ENCODE measurements around the gene PHF11. TPM values are rescaled to one million over a fixed set of nuclear protein-coding genes. Genes with fewer than 3 reads are reported as not detected.

PHF11 gene
- total RNA-seq, 1 donor from 2014 or later = 122 TPM

DNA sequence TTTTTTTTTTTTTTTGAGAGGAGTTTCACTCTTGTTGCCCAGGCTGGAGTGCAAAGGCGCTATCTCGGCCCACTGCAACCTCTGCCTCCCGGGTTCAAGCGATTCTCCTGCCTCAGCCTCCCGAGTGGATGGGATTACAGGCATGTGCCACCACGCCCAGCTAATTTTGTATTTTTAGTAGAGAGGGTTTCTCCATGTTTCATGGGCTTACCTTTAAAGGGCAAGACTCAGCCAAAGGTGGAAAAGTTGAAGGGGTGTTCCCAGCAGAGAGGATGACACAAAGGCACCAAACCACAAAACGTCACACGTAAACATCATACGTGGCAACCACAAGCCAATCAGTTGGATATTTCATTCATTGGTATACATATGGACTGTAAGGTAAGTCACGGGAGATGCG lies 1.1 kb downstream of the PHF11 start:
- intact Hi-C loops (cut with micrococcal nuclease) = loop anchor here (2.0 to 5.0 kb wide), 8 partner anchors 186 to 1954 kb away; partner anchors contain the start of genes CYSLTR2, NUDT15 and SPRYD7

DNA sequence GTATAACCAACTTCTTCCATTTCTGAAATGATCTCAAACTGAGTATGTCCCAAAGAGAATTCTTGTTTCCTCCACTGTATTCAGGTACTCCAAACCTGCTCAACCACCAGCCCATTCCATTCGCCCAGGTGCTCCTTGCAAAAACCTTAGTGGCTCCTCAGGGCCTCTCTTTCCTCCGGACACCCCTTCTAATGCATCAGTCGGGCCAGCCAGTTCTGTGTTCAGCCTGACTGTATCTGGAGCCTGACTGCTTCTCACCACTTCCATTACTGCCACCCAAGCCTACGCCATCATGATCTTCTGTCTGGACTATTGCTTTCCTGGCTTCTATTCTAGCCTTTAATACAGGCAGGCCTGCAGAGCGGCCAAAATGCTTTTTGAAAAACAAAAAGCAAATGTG lies 1.5 kb downstream of the PHF11 start:
- intact Hi-C loops (cut with micrococcal nuclease) = loop anchor here (2.0 to 5.0 kb wide), 8 partner anchors 186 to 1954 kb away; partner anchors contain the start of genes CYSLTR2, NUDT15 and SPRYD7

DNA sequence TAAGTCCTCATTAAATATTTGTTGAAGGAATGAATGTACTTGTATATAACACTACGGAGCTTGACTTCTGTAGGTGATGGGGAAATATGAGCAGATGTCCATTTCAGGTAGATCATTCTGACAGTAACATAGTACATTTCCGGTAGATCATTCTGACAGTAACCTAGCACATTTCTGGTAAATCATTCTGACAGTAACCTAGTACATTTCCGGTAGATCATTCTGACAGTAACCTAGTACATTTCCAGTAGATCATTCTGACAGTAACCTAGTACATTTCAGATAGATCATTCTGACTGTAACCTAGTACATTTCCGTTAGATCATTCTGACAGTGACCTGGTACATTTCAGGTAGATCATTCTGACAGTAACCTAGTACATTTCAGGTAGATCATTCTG lies 2.5 kb downstream of the PHF11 start:
- intact Hi-C loops (cut with micrococcal nuclease) = loop anchor here (5.0 kb wide), 5 partner anchors 386 to 1461 kb away; partner anchors contain the start of genes CYSLTR2, NUDT15 and SPRYD7

DNA sequence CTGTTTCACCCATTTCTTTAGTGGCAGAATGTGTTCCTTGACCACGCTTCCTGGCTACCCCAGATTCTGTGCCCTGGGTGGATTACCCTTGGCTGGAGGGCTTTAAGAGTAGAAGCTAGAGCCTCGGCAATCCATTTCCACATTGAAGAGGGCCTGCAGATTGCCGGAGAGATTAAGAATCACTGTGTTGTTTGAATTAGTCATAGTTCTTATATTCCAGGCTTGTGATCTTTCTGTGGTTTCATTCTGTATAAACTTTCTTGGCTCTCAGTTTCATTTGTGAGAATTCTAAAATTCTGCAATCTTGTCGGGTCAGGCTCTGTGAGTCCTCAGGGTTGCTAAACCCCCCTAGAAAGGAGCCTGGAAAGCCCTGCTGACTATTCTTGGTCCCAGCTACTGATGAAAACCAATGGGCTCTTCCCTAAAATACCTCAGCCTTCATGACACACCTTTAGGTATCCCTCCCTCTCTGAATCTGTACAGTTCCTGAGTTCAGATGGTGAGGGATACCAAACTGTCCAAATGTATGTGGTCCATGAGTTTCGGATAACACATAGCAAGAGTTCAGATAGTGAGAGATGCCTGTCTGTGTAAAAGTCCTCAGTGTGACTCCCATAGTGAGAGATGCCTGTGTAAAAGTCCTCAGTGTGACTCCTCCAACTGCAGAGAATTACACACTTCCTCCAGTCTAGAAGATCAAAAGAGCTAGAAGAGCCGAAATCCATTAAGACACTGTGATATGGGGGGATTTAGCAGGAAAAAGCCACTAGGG lies 4.3 kb downstream of the PHF11 start:
- intact Hi-C loops (cut with micrococcal nuclease) = loop anchor here (5.0 kb wide), 5 partner anchors 388 to 1463 kb away; partner anchors contain the start of genes CYSLTR2, NUDT15 and SPRYD7

DNA sequence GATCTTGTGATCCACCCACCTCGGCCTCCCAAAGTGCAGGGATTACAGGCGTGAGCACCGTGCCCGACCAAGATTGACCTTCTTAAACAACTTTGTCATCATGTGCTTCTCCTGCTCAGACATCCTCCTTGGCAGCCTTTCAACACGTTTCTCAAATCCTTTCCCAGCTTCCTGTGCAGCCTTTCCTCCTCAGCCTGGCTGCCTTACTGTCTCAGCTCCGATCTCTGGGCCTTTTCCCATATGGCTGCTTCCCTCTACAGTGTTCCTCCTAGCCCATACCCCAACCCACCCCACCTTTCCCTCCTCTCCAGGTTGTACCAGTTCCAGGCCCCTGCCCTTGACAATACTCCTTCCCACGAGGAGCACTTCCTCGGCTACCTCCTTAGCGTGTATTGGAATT lies 7.2 kb downstream of the PHF11 start:
- intact Hi-C loops (cut with micrococcal nuclease) = no loop called here

DNA sequence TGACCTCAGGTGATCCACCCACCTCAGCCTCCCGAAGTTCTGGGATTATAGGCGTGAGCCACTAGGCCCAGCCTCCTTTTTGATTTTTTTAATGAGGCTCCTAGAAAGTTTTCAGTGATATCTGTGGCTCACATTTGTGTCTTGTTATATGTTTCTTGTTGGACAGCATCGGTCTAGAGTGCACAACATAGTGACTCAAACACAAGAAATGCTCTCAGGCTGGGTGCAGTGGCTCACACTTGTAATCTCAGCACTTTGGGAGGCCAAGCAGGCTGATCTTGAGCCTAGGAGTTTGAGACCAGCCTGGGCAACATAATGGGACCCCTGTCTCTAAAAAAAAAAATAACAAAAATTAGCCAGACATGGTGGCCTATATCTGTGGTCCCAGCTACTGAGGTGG lies 8.2 kb downstream of the PHF11 start:
- intact Hi-C loops (cut with micrococcal nuclease) = no loop called here

DNA sequence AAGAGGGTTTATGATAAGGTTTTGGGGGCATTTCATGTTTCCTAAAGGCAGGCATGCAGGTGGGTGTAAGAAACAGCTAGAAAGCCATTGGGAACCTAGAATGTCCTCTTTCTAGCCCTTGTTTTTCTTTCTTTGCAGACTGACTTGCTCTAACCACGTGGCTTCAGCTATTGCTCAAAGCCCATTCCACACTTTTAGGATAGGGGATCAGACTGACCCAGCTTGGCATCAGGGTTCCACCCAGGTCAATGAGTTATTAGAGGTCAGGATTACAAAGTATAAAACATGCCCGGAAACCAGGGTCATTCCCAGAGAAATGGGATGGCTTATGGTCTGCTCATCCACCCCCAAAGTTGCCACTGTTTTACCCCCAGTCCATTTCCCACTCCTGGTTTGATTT lies 16.8 kb downstream of the PHF11 start:
- intact Hi-C loops (cut with micrococcal nuclease) = no loop called here

DNA sequence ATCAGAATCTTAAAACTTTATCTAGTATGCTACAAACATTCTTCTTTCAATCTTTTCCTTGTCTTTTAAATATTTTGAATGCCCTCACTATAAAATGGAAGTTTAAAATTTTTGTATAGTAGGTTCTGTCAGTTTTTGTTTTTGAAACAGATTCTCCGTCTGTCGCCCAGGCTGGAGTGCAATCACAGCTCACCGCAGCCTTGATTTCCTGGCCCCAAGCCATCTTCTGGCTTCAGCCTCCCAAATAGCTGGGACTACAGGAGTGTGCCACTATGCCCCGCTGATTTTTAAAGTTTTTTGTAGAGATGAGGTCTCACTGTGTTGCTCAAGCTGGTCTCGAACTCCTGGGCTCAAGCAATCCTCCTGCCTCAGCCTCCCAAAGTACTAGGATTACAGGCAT lies 20.7 kb downstream of the PHF11 start:
- intact Hi-C loops (cut with micrococcal nuclease) = no loop called here

DNA sequence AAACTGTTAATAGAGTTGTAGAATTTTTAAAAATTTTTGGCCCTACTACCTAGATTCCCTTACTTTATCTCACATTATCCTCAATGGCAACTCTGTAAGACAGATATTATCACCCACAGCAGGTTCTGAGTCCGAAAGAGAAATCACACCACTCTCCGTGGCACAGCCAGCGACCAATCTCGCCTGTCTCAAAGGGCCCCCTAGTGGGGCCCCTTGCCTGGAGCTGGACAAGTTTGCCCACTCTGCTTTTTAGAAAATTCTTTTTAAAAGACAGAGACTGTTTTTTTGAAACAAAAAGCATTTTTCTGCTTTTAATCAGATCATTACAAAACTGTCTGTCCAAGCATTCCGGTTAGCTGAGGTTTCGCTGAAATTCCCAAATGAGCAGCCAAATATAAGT lies 21.7 kb downstream of the PHF11 start:
- intact Hi-C loops (cut with micrococcal nuclease) = no loop called here

DNA sequence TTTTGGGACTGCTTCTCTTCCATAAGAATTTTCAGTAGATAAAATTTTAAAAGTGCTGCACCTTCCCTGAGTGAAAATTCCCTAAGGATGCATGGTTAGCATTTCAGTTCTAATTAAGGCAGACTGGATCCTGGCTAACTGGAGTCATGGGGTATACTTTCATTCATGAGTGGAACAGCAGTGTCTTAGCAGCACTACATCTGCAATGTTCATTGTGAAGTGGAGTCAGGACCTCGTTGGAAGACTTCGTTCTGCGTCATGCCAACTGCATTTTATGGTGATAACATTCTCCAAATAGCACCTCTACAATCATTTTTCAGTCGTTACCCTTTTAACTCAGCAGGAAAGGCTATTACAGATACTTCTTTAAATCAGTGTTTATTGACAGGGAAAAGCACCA lies 25.5 kb downstream of the PHF11 start:
- intact Hi-C loops (cut with micrococcal nuclease) = no loop called here

DNA sequence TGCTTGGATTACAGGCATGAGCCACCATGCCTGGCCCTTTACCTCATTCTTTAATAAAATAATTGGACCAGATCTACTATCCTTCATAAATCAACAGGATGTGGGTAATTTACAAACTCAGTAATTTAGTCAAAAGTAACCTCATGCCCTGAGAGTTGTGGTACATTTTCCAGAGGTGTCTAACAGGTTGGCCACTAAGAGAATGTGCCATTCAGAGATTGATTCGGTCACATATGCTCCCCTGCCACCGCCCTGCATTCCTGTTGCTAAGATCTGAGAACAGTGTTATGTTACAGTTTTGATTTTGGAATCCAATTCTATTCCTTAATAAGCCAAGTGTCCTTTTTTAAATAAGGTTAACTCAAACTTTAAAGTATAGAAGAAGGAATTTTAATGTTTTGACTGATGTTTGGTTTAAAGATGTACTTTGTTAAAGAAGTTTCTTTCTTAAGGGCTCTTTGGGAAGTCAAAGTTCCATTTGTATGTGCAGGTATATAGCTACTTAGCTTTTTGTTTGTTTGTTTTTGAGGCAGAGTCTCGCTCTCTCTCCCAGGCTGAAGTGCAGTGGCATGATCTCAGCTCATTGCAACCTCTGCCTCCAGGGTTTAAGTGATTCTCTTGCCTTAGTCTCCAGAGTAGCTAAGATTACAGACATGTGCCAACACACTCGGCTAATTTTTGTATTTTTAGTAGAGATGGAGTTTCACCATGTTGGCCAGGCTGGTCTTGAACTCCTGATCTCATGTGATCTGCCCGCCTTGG lies 29.2 kb downstream of the PHF11 start:
- intact Hi-C loops (cut with micrococcal nuclease) = no loop called here

DNA sequence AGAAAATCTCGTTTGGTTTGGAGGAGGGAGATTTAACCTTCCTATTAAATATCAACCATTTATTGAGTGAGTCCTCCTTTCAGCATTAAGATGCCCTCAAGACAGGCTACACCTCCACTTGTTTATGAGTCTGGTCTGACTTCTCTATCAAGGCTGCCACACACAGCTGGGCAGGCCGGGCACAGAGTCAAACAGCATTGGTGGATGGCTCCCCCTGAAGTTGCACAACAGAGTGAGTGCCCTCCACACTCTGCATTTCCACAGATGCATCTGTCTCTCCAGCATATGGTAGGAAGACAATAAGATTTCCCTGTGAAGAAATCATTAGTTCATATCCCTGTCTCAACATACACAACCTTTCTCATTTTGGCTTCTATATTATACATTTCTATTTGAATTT lies 31.4 kb downstream of the PHF11 start:
- intact Hi-C loops (cut with micrococcal nuclease) = loop anchor here (2.0 kb wide), 1 partner anchor 14 kb away; no protein-coding TSS in a partner anchor

DNA sequence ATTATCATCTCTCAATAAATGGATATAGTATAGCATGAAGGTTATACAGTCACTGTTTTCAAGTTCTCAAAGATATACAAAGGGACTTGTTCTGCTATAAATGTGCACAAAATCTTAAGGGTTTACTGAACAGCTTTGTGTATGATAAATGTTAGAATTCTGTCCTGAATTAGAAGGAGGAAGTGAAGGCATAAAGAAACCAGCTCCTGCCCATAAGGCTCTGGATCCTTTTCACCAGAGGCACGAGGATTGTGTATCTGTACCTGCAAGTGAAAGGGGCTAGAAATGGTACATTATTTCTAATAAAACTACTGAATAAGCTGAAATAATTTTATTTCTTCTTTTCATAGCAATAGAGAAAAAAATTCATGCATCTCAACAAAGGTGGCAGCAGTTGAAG lies 32.4 kb downstream of the PHF11 start:
- intact Hi-C loops (cut with micrococcal nuclease) = no loop called here

DNA sequence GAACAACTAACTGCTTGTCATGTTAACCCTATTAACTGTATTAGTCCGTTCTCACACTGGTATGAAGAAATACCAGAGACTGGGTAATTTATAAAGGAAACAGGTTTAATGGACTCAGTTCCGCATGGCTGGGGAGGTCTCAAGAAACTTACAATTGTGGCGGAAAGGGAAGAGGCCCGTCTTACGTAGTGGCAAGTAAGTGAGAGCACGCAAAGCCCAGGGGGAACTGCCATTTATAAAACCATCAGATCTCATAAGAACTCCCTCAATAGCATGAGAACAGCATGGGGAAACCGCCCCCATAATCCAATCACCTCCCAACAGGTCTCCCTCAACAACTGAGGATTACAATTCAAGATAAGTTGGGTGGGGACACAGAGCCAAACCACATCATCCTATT lies 34.7 kb downstream of the PHF11 start:
- intact Hi-C loops (cut with micrococcal nuclease) = no loop called here

DNA sequence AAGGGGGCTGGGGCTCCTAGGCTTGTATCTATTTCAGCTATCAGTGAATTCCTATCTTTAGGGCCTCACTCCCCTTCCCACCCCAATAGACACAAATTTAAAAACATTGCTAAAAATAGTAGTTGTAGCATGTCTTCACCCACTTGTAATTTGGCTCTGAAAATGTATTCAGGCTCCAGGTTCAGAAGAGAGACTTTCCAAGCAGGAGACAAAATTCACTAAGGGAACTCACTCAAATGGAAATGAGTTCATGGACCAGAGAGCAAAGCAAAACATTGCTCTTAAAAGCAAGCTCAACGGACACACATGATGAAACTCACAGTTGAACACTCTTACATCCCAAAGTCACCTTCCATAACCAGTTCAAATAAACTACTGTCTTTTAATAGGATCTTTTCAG lies 36.8 kb downstream of the PHF11 start:
- intact Hi-C loops (cut with micrococcal nuclease) = no loop called here

DNA sequence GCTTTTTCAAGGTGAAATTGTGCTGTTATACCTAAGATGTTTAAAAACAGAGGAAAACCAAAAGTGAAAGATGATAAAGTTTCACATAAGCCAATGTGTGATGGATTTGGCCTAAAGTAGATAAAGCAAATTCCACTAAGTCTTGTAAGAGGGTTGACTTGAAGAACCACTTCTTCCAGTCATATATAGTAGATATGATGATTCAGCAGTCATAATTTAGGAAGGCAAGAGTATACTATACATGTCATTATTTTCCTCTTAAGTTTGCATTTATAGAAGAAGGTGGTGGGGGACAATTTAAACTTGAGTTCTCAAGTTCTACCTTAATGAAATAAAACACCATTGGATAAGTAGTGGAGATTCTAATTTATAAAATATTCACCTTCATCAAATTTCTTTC lies 37.3 kb downstream of the PHF11 start:
- intact Hi-C loops (cut with micrococcal nuclease) = loop anchor here (1.0 kb wide), 1 partner anchor 8 kb away; no protein-coding TSS in a partner anchor

DNA sequence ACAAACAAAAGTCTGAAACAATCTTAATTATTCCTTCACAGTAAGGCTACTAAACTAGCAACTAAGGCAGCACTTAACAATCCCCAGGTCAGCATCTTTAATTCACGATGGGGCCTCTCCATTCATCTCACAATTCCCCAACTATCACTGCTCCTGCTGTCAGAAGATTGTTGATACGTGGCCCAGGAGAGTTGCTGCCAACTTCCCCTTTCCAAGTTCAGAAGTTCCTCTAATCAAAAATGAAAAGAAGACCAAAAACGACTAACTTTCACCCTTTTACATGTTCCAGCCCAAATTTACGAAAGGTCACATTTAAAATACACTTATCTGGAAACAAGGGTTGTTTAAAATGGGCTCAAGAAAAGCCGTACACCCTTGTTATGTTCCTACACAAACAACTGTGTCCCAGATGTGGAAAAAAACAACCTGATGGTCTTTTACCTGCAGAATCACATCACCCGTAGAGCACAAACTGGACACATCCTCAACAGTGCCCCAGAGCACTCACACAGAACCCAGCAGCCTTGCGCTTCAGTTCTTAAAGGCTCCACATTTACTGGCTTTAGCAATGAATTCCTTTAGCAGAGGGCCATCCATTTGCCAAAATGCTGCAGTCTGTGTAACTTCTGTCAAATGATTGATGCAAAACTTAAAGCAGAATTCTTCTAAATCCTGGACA lies 38.0 kb downstream of the PHF11 start:
- intact Hi-C loops (cut with micrococcal nuclease) = loop anchor here (1.0 kb wide), 1 partner anchor 8 kb away; no protein-coding TSS in a partner anchor

DNA sequence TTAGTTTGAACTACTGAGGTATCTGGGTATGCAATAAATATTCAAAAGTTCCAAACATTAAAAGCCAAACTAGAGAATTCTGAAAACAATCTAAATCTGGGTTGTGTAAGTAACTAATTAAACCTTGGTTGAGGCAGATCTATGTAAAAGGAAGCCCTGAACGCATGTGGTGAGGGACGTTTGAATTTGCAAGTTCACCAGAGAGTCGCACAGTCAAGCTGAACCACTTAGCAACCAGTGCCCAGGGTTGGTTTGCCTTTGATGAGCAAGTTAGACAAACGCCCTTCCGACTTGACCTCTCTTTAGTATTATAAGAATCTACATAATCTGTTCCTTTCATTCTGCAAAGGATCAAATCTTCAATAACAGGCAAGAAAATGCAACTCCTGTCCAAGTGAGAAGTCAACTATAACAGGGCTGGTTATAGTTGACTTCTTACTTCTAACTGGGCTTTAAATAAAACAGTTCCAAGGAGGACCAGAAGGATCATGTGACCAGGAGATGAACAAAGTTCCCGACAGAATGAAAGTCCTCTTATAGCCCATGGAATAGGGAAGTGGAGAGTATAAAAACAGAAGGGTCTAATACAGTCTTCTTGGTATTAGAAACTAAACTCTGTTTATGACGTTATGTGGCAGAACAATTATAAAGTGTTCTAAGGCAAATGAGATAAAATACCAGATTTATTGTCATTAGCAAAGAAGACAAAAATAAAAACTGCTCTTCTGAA lies 40.6 kb downstream of the PHF11 start:
- intact Hi-C loops (cut with micrococcal nuclease) = no loop called here

DNA sequence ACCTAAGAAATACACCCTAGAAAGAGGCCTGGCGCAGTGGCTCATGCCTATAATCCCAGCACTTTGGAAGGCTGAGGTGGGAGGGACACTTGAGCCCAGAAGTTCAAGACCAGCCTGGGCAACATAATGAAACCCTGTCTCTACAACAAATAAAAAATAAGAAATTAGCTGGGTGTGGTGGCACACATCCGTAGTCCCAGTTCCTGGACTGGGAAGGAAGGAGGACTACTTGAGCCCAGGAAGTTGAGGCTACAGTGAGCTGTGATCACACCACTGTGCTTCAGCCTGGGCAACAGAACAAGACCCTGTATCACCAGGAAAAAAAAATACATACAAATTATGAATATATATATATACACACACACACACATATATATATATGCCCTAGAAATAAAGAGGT lies 42.7 kb downstream of the PHF11 start:
- intact Hi-C loops (cut with micrococcal nuclease) = no loop called here

DNA sequence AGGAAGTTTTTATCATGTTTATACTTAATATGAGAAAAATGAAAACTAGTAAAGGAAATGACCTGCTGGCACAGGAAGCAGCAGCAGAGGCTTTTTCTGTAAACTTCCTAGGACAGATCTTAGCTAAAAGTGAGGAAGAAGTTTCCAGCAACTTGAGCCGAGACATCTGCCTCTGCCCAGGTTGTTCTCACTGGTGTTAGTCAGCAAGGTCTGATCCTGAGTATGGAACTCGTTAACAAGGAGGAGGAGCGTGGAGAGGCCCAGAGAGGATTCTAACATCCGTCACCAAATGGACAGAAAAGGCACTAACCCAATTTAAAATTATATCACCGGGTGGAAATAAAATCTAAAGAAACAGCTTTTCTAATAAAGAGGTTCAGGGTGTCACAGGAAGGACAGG lies 43.6 kb downstream of the PHF11 start:
- intact Hi-C loops (cut with micrococcal nuclease) = no loop called here

DNA sequence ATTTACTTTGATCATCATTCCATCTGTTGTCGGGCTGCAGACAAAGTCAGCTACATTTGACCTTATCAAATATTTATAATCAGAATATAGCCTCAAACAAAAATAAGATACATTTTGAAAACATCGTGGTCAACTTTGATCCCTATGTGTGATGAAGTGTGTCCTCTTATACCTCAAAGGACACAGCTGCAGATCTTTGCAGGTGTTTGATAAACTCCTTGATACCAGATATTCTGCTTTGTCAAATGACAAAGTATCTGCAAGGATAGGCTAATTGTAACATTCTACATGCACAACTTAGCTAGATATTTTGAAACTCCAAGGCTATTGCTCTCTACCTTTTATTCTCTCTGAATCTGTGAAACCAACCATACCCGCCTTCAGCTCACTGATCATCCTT lies 44.0 kb downstream of the PHF11 start:
- intact Hi-C loops (cut with micrococcal nuclease) = loop anchor here (1.0 to 5.0 kb wide), 5 partner anchors 13 to 94 kb away; partner anchors contain the start of genes PHF11 and RCBTB1

All from T-helper 1 cell treated with Interleukin-12 subunit alpha and Interleukin-12 subunit beta and Interleukin-4 antibody, amounts not matched to agents 30 ng/mL and 1 ng/mL, for 36 hours (primary cell).